SK-N-MC (cell line): ENCODE measurements around the gene PPT2.

Experiments
- EZH2 ChIP-seq: fragments of 200-600 bp; sonication (generic); IDR thresholded peaks from one replicate; pipeline ENCODE4 v1.6.1; 2017; ENCODE audit warnings: antibody characterized with exemption
- POLR2AphosphoS5 ChIP-seq: IDR thresholded peaks from 2 replicates; pipeline ENCODE4 v1.6.1; 2012; ENCODE audit warnings: mild to moderate bottlenecking, low read depth, low read length, borderline replicate concordance

DNA sequence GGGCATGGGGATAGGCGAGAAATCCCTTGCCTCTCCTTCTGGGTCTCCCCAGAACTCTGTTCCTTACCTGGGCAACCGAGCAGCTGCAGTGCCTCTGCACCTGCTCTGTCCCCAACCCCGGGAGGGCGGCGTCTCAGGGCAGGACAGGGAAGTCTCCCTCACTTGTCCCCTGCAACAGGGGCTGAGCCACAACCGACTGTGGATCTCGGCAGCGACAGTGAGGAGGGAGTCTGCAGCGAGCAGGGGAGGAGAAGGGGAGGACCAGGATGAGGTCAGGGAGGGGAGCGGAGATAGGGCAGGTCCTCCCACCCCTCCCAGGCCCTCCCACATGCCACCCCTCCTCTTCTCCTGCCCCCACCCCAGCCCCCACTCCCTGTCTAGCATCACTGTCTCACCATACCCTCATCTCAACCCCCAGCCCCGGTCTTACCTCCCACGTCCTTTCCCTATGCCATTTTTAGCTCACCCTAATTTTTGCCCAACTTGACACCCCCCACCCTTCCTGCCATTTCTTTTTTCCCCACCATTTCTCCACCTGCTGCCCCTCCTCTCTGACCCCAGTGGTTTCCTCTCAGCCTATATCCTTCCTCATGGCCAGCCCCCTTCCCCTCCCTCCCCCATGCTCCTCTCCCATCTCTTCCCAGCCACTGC lies 44.7 kb upstream of the PPT2 start, which contains the start of gene TNXB:
- TF ChIP-seq EZH2 (no peak), POLR2AphosphoS5 (no peak)
